C4-2B (cell line): ENCODE measurements around the gene RSRC1.
A peak's percentile ranks its signal among the peaks of the same experiment; 100 is the strongest.
"Not testable (repeated sequence)": the region's sequence is repeated elsewhere in the genome, so short reads cannot be mapped to it uniquely, and the experiment has no call there.

ENCODE experiments used
- H3K27ac ChIP-seq: fragments of 450-650 bp; 2 replicates; pipeline ENCODE4 v1.5.1; 2017
- CTCF ChIP-seq: fragments of 450-650 bp; conservative IDR thresholded peaks from 2 replicates; pipeline ENCODE4 v1.5.1; 2017; ENCODE audit warnings: mild to moderate bottlenecking
- ZFX ChIP-seq: fragments of 450-650 bp; IDR thresholded peaks from 2 replicates; pipeline ENCODE4 v1.6.1; 2017

RSRC1 gene

GRCh38 chr3:158111861-158112260 is 2.0 kb downstream of the RSRC1 start:
- TF ChIP-seq ZFX (no peak), CTCF (no peak)
- no peak overlapping the region for H3K27ac ChIP-seq

GRCh38 chr3:158113595-158113994 is 3.7 kb downstream of the RSRC1 start:
- not testable (repeated sequence) for H3K27ac ChIP-seq

DNA sequence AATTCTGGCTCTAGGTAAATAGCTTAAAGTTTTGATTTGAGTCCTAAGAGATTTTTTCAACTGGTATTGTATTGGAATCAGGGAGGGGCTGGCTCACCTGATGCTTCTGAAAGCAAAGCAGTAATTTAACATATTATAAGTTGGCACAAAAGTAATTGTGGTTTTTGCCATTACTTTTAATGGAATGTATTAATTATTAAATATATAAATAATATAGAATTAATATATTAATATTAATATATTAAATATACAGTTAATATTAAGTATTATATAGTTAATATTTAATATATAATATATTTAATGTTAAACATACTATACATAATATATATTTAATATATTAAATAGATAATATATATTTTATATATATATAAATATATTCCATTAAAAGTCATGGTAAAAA is 10.4 kb downstream of the RSRC1 start:
- TF ChIP-seq CTCF (no peak), ZFX (no peak)
- H3K27ac ChIP-seq: no peak overlapping the region

DNA sequence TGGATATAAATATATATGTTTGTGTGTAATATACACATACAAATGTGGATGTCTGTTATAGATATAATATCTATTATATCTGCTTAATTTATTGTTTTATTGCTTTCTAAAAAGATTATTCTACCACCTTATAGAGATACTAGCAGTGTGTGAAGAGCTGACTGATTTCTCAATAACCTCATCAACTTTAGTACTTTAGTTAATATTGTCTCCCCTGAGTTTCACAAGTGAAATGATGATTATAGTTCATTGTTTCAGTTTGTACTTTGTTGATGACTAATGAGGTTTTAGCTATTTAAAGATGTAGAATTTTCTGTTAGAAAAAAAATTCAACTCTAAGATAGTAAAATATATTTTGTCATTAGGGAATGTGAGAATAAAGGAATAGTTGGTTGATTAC is 11.4 kb downstream of the RSRC1 start:
- TF ChIP-seq ZFX: no peak
- H3K27ac ChIP-seq: no peak overlapping the region

- H3K27ac ChIP-seq: not testable (repeated sequence)
These were observed 12.8 kb downstream of the RSRC1 start for GRCh38 chr3:158122721-158123120.

DNA sequence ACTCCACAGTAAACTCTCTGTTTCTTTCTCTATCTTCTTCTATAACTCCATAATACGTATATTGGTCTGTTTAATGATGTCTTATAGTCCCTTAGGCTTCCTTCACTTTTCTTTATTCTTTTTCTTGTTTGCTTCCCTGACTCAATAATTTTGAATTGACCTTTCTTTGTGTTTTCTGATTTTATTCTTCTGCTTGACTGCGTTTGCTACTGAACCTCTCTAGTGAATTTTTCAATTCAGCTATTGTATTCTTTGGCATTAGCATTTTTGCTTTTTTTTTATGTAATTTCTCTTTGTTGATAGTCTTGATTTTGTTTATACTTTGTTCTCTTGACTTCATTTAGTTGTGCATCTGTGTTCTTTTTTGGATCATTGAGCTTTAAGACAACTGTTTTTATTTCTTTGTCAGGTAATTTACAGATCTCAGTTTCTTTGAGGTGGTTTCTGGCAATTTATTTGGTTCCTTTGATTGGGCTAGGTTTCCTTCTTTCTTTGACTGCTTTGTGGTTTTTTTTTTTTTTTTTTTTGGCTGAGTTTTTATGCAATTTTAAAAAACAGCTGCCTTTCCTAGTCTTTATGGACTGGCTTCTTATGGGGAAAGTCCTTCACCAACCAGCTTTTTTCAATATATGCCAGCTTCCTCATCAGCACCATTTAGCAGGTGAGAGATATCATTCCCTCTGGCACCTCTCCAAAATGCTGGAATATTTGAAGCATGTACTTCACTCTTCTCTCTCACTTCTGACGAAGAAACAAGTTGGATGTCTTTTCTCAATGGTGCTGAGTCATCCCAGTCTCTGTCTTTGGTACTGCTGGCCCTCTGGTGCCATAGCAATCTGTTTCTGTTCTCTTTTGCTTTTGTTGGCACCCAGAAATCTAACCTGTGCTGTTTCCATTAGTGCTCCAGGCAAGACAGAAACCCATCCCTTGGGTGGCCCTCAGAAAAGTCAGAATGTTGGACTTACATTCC is 17.6 kb downstream of the RSRC1 start:
- no peak for TF ChIP-seq ZFX
- TF ChIP-seq CTCF: no peak

DNA sequence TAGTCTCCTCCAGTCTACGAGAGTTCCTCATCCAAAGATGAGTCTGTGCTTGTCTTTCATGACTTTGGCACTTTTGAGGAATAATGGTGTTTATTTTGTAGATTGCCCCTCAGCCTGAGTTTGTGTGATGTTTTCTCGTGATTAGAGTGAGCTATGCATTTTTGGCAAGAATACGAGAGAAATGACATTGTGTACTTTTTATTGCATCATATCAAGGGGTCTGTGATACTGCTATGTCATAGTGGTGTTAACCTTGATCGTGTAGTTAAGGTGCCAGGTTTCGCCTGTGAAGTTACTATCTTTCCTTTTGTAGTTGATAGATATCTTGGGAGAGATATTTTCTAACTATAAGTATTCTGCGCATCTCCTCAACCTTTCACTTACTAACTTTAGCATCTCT is 18.9 kb downstream of the RSRC1 start:
- no peak overlapping the region for H3K27ac ChIP-seq
- no peak for TF ChIP-seq ZFX
- no peak for TF ChIP-seq CTCF

More for the DNA sequence above, 17.6 kb downstream of the RSRC1 start:
- peak overlapping the region; percentile 28; the same call in 1 of the 2 replicates for H3K27ac ChIP-seq

DNA sequence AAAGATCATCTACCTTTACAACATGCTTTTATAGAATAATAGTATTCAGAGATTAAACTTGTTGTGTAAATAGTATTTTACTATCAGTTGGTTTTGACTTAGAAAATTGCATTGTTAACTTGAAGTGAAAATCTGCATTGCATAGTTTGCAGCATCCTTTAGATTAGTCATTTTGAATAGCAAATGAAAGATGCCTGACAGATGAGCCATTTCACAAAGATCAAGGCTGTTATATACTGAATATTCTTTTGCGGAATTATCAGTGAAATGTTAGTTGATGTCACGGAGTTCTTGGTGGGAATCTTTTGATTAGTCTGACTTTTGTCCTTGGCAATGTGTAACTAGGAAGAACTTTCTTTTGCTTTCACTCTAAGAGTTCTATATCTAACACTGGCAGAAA is 24.5 kb downstream of the RSRC1 start:
- H3K27ac ChIP-seq: no peak overlapping the region
- TF ChIP-seq ZFX: no peak
- TF ChIP-seq CTCF: no peak

GRCh38 chr3:158140396-158140795 is 30.5 kb downstream of the RSRC1 start:
- no peak for TF ChIP-seq CTCF
- H3K27ac ChIP-seq: no peak overlapping the region
